ENCODE results near the gene TANGO2. TPM values are rescaled to one million over a fixed set of nuclear protein-coding genes. Genes with fewer than 3 reads are reported as not detected.

Gene TANGO2
- total RNA-seq, 2 donors from 2014 or later = 10.5 to 19.7 TPM

DNA sequence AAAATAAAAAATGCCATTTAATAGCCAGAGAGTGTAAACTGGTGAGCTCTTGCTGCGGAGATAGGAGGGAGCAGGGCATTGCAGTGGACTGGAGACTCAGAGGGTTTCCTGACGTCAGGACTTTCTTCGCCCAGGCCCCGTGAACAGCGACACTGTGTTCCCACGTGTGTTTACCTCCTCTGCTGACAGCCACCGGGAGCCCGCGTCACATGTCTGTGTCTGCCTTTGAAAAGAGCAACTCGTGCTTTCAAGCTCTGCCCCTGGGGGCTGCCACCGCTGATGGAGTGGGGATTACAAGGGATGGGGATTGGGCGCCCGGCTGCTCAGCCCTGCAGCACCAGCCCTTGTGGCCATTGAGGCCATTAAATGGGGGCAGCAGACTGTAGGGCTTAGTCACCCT lies 3.3 kb downstream of the TANGO2 start:
- DNase-seq (peak in 1 of 4 donors; percentile 33), ATAC-seq (no peak)
- H3K27ac ChIP-seq = no peak overlapping the region
- H3K27me3 ChIP-seq = no peaks in the 10 kb centered on the region
- TF ChIP-seq, protein P1, sequence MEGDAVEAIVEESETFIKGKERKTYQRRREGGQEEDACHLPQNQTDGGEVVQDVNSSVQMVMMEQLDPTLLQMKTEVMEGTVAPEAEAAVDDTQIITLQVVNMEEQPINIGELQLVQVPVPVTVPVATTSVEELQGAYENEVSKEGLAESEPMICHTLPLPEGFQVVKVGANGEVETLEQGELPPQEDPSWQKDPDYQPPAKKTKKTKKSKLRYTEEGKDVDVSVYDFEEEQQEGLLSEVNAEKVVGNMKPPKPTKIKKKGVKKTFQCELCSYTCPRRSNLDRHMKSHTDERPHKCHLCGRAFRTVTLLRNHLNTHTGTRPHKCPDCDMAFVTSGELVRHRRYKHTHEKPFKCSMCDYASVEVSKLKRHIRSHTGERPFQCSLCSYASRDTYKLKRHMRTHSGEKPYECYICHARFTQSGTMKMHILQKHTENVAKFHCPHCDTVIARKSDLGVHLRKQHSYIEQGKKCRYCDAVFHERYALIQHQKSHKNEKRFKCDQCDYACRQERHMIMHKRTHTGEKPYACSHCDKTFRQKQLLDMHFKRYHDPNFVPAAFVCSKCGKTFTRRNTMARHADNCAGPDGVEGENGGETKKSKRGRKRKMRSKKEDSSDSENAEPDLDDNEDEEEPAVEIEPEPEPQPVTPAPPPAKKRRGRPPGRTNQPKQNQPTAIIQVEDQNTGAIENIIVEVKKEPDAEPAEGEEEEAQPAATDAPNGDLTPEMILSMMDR (IDR thresholded peaks at IDR 0.05) = no peak
- TF ChIP-seq POLR2A (IDR thresholded peaks at IDR 0.05) = no peak
- H3K4me3 ChIP-seq = no peak overlapping the region
- intact Hi-C loops (cut with DNase I) = no loop called here
- H3K4me1 ChIP-seq = peaks cover 26% of the 10 kb centered on the region
- 70 to 73% methylated on average over 11 to 13 of the region's 13 CpGs for WGBS, 2 donors
- H3K9me3 ChIP-seq = no peaks in the 10 kb centered on the region
- no peaks in the 10 kb centered on the region for H3K36me3 ChIP-seq (replicated peaks in 1 of 2; ENCODE audit: insufficient read depth in 1 of 2, low read depth in 2 of 2)

DNA sequence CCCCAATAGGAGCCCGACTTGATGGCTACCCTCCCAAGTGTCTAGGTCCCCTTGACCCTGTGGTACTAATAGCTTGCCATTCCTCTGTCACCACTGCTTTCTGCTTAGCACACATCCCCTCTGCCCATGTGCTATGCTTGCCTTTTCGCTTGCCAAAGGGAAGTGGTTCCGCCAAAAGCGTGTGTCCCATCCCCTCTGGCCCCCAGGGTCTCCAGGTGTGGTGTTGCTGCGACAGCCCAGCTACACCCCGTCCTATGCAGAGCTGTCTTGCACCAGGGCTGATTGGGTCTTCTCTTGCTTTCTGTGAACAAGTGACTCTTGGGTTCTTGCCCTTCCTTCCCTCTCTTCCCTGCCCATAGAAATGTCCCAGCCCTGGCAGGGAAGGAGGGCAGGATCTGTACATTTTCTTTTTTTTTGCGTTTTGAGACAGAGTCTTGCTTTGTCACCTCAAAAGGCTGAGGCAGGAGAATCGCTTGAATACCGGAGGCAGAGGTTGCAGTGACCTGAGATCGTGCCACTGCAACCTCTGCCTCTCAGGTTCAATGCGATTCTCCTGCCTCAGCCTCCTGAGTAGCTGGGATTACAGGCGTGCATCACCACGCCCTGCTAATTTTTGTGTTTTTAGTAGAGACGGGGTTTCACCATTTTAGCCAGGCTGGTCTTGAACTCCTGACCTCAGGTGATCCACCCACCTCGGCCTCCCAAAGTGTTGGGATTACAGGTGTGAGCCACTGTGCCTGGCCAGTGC lies 3.9 kb downstream of the TANGO2 start:
- Histone ChIP-seq H3K27ac (no peak overlapping the region), H3K27me3 (no peaks in the 10 kb centered on the region), H3K4me3 (no peak overlapping the region), H3K9me3 (no peaks in the 10 kb centered on the region), H3K4me1 (peaks cover 26% of the 10 kb centered on the region), H3K36me3 (replicated peaks in 1 of 2; ENCODE audit: insufficient read depth in 1 of 2, low read depth in 2 of 2) (no peaks in the 10 kb centered on the region)
- TF ChIP-seq, protein P1 (IDR thresholded peaks at IDR 0.05) = no peak
- no peak for TF ChIP-seq POLR2A (IDR thresholded peaks at IDR 0.05)
- 91% methylated on average over 15 of the region's 15 CpGs for WGBS, 2 donors
- DNase-seq (no peak), ATAC-seq (no peak)
- intact Hi-C loops (cut with DNase I) = no loop called here

- H3K27ac ChIP-seq = no peak overlapping the region
- no peak overlapping the region for H3K4me3 ChIP-seq
- WGBS, 2 donors = 96 to 99% methylated on average over 8 to 13 of the region's 13 CpGs
- H3K27me3 ChIP-seq = no peaks in the 10 kb centered on the region
- DNase-seq (no peak), ATAC-seq (no peak)
- no peaks in the 10 kb centered on the region for H3K36me3 ChIP-seq (replicated peaks in 1 of 2; ENCODE audit: insufficient read depth in 1 of 2, low read depth in 2 of 2)
- H3K4me1 ChIP-seq = peaks cover 21% of the 10 kb centered on the region
- TF ChIP-seq, protein P1 (IDR thresholded peaks at IDR 0.05) = no peak
- TF ChIP-seq POLR2A (IDR thresholded peaks at IDR 0.05) = no peak
- intact Hi-C loops (cut with DNase I) = no loop called here
- H3K9me3 ChIP-seq = no peaks in the 10 kb centered on the region
Observed at GRCh38 chr22:20025401-20026203, 4.7 kb downstream of the TANGO2 start.

DNA sequence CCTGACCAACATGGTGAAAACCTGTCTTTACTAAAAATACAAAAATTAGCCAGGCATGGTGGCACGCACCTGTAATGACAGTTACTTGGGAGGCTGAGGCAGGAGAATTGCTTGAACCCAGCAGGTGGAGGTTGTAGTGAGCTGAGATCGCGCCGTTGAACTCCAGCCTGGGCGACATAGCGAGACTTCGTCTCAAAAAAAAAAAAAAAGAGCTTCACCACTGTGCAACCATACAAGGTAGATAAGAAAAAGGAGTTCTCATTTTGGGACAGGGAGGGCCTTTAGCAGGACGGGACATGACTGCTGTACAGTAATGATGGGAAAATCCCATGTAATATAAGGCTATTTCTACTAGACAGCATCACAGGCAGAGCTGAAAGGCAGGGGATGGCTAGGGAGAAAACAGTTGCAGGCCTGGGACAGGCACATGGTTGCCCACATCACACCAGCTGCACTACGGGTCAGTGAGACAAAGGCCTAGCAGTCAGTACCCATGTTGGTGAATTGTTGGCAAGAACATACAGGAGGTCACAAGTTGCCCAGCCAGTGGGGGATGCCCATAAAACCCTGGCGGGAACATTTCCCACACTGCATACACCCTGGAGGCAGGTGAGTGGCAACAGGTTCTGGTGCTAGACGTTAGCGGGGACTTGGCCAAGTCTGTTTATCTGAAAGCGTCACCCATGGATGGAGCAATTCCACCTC lies 5.4 kb downstream of the TANGO2 start:
- Histone ChIP-seq H3K4me1 (peaks cover 19% of the 10 kb centered on the region), H3K9me3 (no peaks in the 10 kb centered on the region), H3K36me3 (replicated peaks in 1 of 2; ENCODE audit: insufficient read depth in 1 of 2, low read depth in 2 of 2) (no peaks in the 10 kb centered on the region), H3K4me3 (no peak overlapping the region), H3K27ac (no peak overlapping the region), H3K27me3 (no peaks in the 10 kb centered on the region)
- TF ChIP-seq POLR2A (IDR thresholded peaks at IDR 0.05) = no peak
- TF ChIP-seq, protein P1 (IDR thresholded peaks at IDR 0.05) = no peak
- DNase-seq = no peak
- intact Hi-C loops (cut with DNase I) = no loop called here
- no peak for ATAC-seq
- WGBS, 2 donors = 88 to 97% methylated on average over 12 to 13 of the region's 13 CpGs

All from body of pancreas (tissue), 4 donors.